Colonic mucosa (tissue), 4 donors: ENCODE measurements around the gene CENPK. TPM values are rescaled to one million over a fixed set of nuclear protein-coding genes. Genes with fewer than 3 reads are reported as not detected.

Experiments
- DNase-seq: peaks from one replicate; pipeline ENCODE4 v3.0.0-alpha.2; 2020
- H3K27ac ChIP-seq: fragments of 200-600 bp; one replicate; pipeline ENCODE4 v1.8.0; 2021
- H3K27me3 ChIP-seq: fragments of 200-600 bp; one replicate; pipeline ENCODE4 v1.8.0; 2021
- H3K36me3 ChIP-seq: fragments of 200-600 bp; one replicate; pipeline ENCODE4 v1.8.0; 2021
- H3K4me1 ChIP-seq: fragments of 200-600 bp; one replicate; pipeline ENCODE4 v1.8.0; 2021; ENCODE audit warnings: mild to moderate bottlenecking
- H3K4me3 ChIP-seq: fragments of 200-600 bp; one replicate; pipeline ENCODE4 v1.8.0; 2021
- H3K9ac ChIP-seq, 2 donors: one replicate each; pipeline ENCODE4 v1.7.0; 2013; ENCODE audit warnings: control low read depth in 2 of 2, low read depth in 2 of 2, low read length in 2 of 2
- H3K9me3 ChIP-seq: fragments of 200-600 bp; one replicate; pipeline ENCODE4 v1.8.0; 2021
- CTCF ChIP-seq: fragments of 200-600 bp; IDR thresholded peaks from one replicate; pipeline ENCODE4 v1.8.0; 2022; ENCODE audit warnings: antibody characterized with exemption, mild to moderate bottlenecking
- intact Hi-C: fragments of 100-400 bp; cut with DNase I; formaldehyde crosslinking; loops from one replicate; pipeline ENCODE4 v1.14.1; 2022
- total RNA-seq, 2 donors: library from RNA; stranded (reverse); fragmentation: NEBNext Ultra II Directional in 1 of 2; extraction: Animal tissue kit (Norgen Biotek cat#: 25700) in 1 of 2; gene quantifications; one replicate each; pipeline ENCODE4 v1.2.1, GENCODE V29; 2021
- donor health status: healthy.
- donor health status: DM: no; HTN: no; CAD: no.
- donor health status: DM: no; HTN: no; CAD: no.

Gene CENPK
- total RNA-seq, 2 donors from 2014 or later = 10.4 to 31.4 TPM

GRCh38 chr5:65481171-65481581 lies 81.8 kb downstream of the CENPK start:
- Histone ChIP-seq H3K27me3 (no peaks in the 10 kb centered on the region), H3K36me3 (no peaks in the 10 kb centered on the region), H3K4me1 (peaks cover 3% of the 10 kb centered on the region), H3K9ac (peak overlapping the region in 1 of 2 donors; percentile 76), H3K9me3 (no peaks in the 10 kb centered on the region), H3K27ac (peak overlapping the region; percentile 73), H3K4me3 (peak overlapping the region; percentile 49)
- DNase-seq = no peak
- intact Hi-C loops = loop anchor here (2.0 to 5.0 kb wide), 3 partner anchors 380 to 669 kb away; no protein-coding TSS in a partner anchor
- no peak for TF ChIP-seq CTCF

- intact Hi-C loops = loop anchor here (2.0 to 5.0 kb wide), 3 partner anchors 380 to 668 kb away; no protein-coding TSS in a partner anchor
- peak overlapping the region; percentile 26 for H3K4me3 ChIP-seq
Measured at GRCh38 chr5:65480306-65480865, 82.6 kb downstream of the CENPK start.

GRCh38 chr5:65479527-65479926 lies 83.4 kb downstream of the CENPK start:
- Histone ChIP-seq H3K27ac (no peak overlapping the region), H3K9me3 (no peaks in the 10 kb centered on the region), H3K36me3 (no peaks in the 10 kb centered on the region), H3K4me3 (no peak overlapping the region), H3K9ac (no peak overlapping the region), H3K27me3 (no peaks in the 10 kb centered on the region), H3K4me1 (peaks cover 3% of the 10 kb centered on the region)
- intact Hi-C loops = no loop called here
- no peak for TF ChIP-seq CTCF
- DNase-seq = no peak

More at GRCh38 chr5:65480306-65480865, 82.6 kb downstream of the CENPK start:
- peak overlapping the region; percentile 7 to 39 for H3K9ac ChIP-seq
- peaks cover 3% of the 10 kb centered on the region for H3K4me1 ChIP-seq
- peak; percentile 81 for DNase-seq
- H3K9me3 ChIP-seq = no peaks in the 10 kb centered on the region
- no peaks in the 10 kb centered on the region for H3K36me3 ChIP-seq
- peak overlapping the region; percentile 38 for H3K27ac ChIP-seq
- no peak for TF ChIP-seq CTCF
- no peaks in the 10 kb centered on the region for H3K27me3 ChIP-seq

- H3K9ac ChIP-seq = no peak overlapping the region
- no peak overlapping the region for H3K27ac ChIP-seq
- no peak for DNase-seq
Measured at GRCh38 chr5:65478336-65478735, 84.6 kb downstream of the CENPK start.

GRCh38 chr5:65475895-65476294 lies 87.1 kb downstream of the CENPK start:
- Histone ChIP-seq H3K4me3 (no peak overlapping the region), H3K27ac (no peak overlapping the region), H3K27me3 (no peaks in the 10 kb centered on the region), H3K9me3 (no peaks in the 10 kb centered on the region), H3K4me1 (no peaks in the 10 kb centered on the region), H3K36me3 (no peaks in the 10 kb centered on the region), H3K9ac (no peak overlapping the region)
- intact Hi-C loops = no loop called here
- no peak for TF ChIP-seq CTCF
- DNase-seq = no peak

More at GRCh38 chr5:65478336-65478735, 84.6 kb downstream of the CENPK start:
- Histone ChIP-seq H3K4me3 (no peak overlapping the region), H3K4me1 (no peaks in the 10 kb centered on the region), H3K27me3 (no peaks in the 10 kb centered on the region), H3K36me3 (no peaks in the 10 kb centered on the region), H3K9me3 (no peaks in the 10 kb centered on the region)
- no peak for TF ChIP-seq CTCF
- intact Hi-C loops = no loop called here
